A549 (cell line): ENCODE data around the gene POLR3B.

Experiments used
- ESRRA ChIP-seq: fragments of 150-350 bp; IDR thresholded peaks from 2 replicates; pipeline ENCODE4 v1.6.1; 2014; ENCODE audit warnings: mild to moderate bottlenecking, low read length, borderline replicate concordance
- MYC ChIP-seq: IDR thresholded peaks from 2 replicates; pipeline ENCODE4 v1.6.1; 2012; ENCODE audit warnings: mild to moderate bottlenecking, inconsistent platforms, low read length, improper control_type of control experiment, borderline replicate concordance
- SMC3 ChIP-seq: fragments of >200 bp; sonication (Bioruptor Twin); formaldehyde crosslinking; IDR thresholded peaks from 3 replicates; pipeline ENCODE4 v1.6.1; 2018; ENCODE audit warnings: inconsistent platforms
- TF ChIP-seq, protein P1 (sequence below): fragments of >200 bp; sonication (Bioruptor Twin); formaldehyde crosslinking; IDR thresholded peaks from 3 replicates; pipeline ENCODE4 v1.5.1; 2016

DNA sequence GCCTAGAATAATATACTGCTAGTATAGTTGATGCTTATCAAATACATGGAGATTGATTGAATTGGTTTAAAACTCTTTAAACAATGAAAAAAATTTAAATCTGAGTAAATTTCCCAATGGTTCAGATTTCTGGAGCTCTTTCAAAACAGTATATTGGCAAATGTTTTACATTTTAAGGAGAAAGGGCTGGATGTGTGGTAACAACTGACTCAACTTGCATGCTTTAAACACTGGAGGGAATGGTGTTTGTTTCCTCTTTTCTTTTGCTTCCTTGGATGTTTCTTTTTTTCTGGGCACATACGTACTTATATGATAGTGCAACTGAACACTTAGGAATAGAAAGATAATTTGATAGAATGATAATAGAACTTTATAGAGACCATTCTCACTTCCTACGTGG is 151.4 kb downstream of the POLR3B start:
- TF ChIP-seq SMC3 (no peak), ESRRA (no peak), MYC (no peak)
- TF ChIP-seq, protein P1, sequence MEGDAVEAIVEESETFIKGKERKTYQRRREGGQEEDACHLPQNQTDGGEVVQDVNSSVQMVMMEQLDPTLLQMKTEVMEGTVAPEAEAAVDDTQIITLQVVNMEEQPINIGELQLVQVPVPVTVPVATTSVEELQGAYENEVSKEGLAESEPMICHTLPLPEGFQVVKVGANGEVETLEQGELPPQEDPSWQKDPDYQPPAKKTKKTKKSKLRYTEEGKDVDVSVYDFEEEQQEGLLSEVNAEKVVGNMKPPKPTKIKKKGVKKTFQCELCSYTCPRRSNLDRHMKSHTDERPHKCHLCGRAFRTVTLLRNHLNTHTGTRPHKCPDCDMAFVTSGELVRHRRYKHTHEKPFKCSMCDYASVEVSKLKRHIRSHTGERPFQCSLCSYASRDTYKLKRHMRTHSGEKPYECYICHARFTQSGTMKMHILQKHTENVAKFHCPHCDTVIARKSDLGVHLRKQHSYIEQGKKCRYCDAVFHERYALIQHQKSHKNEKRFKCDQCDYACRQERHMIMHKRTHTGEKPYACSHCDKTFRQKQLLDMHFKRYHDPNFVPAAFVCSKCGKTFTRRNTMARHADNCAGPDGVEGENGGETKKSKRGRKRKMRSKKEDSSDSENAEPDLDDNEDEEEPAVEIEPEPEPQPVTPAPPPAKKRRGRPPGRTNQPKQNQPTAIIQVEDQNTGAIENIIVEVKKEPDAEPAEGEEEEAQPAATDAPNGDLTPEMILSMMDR: no peak
